ENCODE measurements around the gene LITAF. TPM values are rescaled to one million over a fixed set of nuclear protein-coding genes. Genes with fewer than 3 reads are reported as not detected.

Gene LITAF
- total RNA-seq, 1 experiment from 2014 or later = 2.6 TPM

GRCh38 chr16:11615748-11616447 is 29.2 kb upstream of the LITAF start:
- DNase-seq = no peak
- H3K4me2 ChIP-seq (ENCODE audit: low read depth, low read length, poor library complexity, severe bottlenecking) = no peak overlapping the region
- H3K27ac ChIP-seq (ENCODE audit: low read length) = no peak overlapping the region
- no peaks in the 10 kb centered on the region for H3K9me3 ChIP-seq (ENCODE audit: low read length)
- no peak overlapping the region for H3K4me3 ChIP-seq (ENCODE audit: low read length)
- no peaks in the 10 kb centered on the region for H3K4me1 ChIP-seq (ENCODE audit: low read length)
- H3K36me3 ChIP-seq (ENCODE audit: insufficient read depth, low read length) = no peaks in the 10 kb centered on the region
- H4K20me1 ChIP-seq (ENCODE audit: insufficient read depth, low read depth, low read length) = no peaks in the 10 kb centered on the region
- H3K79me2 ChIP-seq (ENCODE audit: low read length) = no peaks in the 10 kb centered on the region
- no peaks in the 10 kb centered on the region for H3K27me3 ChIP-seq (ENCODE audit: low read length)
- H2AFZ ChIP-seq (ENCODE audit: low read length) = no peak overlapping the region
- H3K9ac ChIP-seq (ENCODE audit: low read length) = no peak overlapping the region
- H3K9me2 ChIP-seq (replicated peaks; ENCODE audit: insufficient read depth, low read length) = no peaks in the 10 kb centered on the region

GRCh38 chr16:11614587-11615175 is 28.0 kb upstream of the LITAF start:
- H3K27me3 ChIP-seq (ENCODE audit: low read length) = no peaks in the 10 kb centered on the region
- H3K36me3 ChIP-seq (ENCODE audit: insufficient read depth, low read length) = no peaks in the 10 kb centered on the region
- H2AFZ ChIP-seq (ENCODE audit: low read length) = no peak overlapping the region
- H3K79me2 ChIP-seq (ENCODE audit: low read length) = no peaks in the 10 kb centered on the region
- no peaks in the 10 kb centered on the region for H4K20me1 ChIP-seq (ENCODE audit: insufficient read depth, low read depth, low read length)
- H3K9me3 ChIP-seq (ENCODE audit: low read length) = no peaks in the 10 kb centered on the region
- no peak overlapping the region for H3K4me3 ChIP-seq (ENCODE audit: low read length)
- no peaks in the 10 kb centered on the region for H3K9me2 ChIP-seq (replicated peaks; ENCODE audit: insufficient read depth, low read length)
- H3K4me2 ChIP-seq (ENCODE audit: low read depth, low read length, poor library complexity, severe bottlenecking) = no peak overlapping the region
- H3K4me1 ChIP-seq (ENCODE audit: low read length) = no peaks in the 10 kb centered on the region
- H3K27ac ChIP-seq (ENCODE audit: low read length) = no peak overlapping the region
- DNase-seq = no peak
- H3K9ac ChIP-seq (ENCODE audit: low read length) = no peak overlapping the region

- no peak for DNase-seq
- H3K9me2 ChIP-seq (replicated peaks; ENCODE audit: insufficient read depth, low read length) = no peaks in the 10 kb centered on the region
- no peaks in the 10 kb centered on the region for H3K9me3 ChIP-seq (ENCODE audit: low read length)
- no peak overlapping the region for H3K27ac ChIP-seq (ENCODE audit: low read length)
- H3K36me3 ChIP-seq (ENCODE audit: insufficient read depth, low read length) = no peaks in the 10 kb centered on the region
- H4K20me1 ChIP-seq (ENCODE audit: insufficient read depth, low read depth, low read length) = no peaks in the 10 kb centered on the region
- H2AFZ ChIP-seq (ENCODE audit: low read length) = no peak overlapping the region
- no peak overlapping the region for H3K4me3 ChIP-seq (ENCODE audit: low read length)
- no peaks in the 10 kb centered on the region for H3K27me3 ChIP-seq (ENCODE audit: low read length)
- H3K4me2 ChIP-seq (ENCODE audit: low read depth, low read length, poor library complexity, severe bottlenecking) = no peak overlapping the region
- no peaks in the 10 kb centered on the region for H3K4me1 ChIP-seq (ENCODE audit: low read length)
- no peak overlapping the region for H3K9ac ChIP-seq (ENCODE audit: low read length)
- H3K79me2 ChIP-seq (ENCODE audit: low read length) = no peaks in the 10 kb centered on the region
These were observed 26.9 kb upstream of the LITAF start for GRCh38 chr16:11613381-11614303.

GRCh38 chr16:11612665-11613025 is 25.9 kb upstream of the LITAF start:
- Histone ChIP-seq H2AFZ (ENCODE audit: low read length) (no peak overlapping the region), H3K4me3 (ENCODE audit: low read length) (no peak overlapping the region), H3K4me2 (ENCODE audit: low read depth, low read length, poor library complexity, severe bottlenecking) (no peak overlapping the region), H3K9me3 (ENCODE audit: low read length) (no peaks in the 10 kb centered on the region), H3K27me3 (ENCODE audit: low read length) (no peaks in the 10 kb centered on the region), H3K36me3 (ENCODE audit: insufficient read depth, low read length) (no peaks in the 10 kb centered on the region), H3K9me2 (replicated peaks; ENCODE audit: insufficient read depth, low read length) (no peaks in the 10 kb centered on the region), H3K9ac (ENCODE audit: low read length) (no peak overlapping the region), H3K79me2 (ENCODE audit: low read length) (no peaks in the 10 kb centered on the region), H4K20me1 (ENCODE audit: insufficient read depth, low read depth, low read length) (no peaks in the 10 kb centered on the region), H3K27ac (ENCODE audit: low read length) (no peak overlapping the region), H3K4me1 (ENCODE audit: low read length) (no peaks in the 10 kb centered on the region)
- no peak for DNase-seq

DNA sequence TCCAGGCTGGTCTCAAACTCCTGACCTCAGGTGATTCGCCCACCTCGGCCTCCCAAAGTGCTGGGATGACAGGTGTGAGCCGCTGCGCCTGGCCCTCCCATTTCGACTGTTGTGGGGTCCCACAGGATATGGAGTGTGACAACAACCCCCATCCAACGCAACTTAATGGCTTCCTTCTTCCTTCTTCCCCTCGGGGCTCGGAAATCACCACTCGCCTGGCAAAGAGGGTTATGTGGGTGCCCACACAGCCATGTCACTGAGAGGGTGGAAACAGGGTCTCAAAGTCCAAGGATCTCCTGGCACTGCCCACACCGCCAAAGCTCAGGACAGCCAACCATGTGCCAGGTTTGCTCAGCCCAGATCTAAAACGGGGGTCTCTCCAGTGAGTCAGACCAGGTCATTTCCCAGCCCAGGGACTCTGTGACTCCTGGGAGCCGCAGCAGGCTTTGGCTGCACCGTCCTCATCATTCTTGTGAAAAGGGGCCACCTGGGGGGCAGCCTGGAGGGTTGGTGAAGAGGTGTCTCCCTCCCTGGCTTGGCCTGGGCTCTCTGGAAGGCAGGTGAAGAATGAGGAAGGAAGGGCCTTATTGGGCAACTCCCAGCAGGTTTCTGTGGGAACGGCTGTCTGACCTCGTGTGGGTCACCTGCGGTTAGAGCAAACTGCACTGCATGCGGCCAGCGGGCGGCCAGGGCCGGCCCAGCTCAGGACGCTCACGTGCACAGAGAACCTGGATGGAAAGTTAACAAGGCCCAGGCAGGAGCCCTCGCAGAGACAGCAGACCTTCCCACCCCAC is 25.3 kb upstream of the LITAF start:
- Histone ChIP-seq H2AFZ (ENCODE audit: low read length) (no peak overlapping the region), H3K36me3 (ENCODE audit: insufficient read depth, low read length) (no peaks in the 10 kb centered on the region), H3K9me3 (ENCODE audit: low read length) (no peaks in the 10 kb centered on the region), H4K20me1 (ENCODE audit: insufficient read depth, low read depth, low read length) (no peaks in the 10 kb centered on the region), H3K4me2 (ENCODE audit: low read depth, low read length, poor library complexity, severe bottlenecking) (no peak overlapping the region), H3K9ac (ENCODE audit: low read length) (no peak overlapping the region), H3K79me2 (ENCODE audit: low read length) (no peaks in the 10 kb centered on the region), H3K27ac (ENCODE audit: low read length) (no peak overlapping the region), H3K4me1 (ENCODE audit: low read length) (no peaks in the 10 kb centered on the region), H3K27me3 (ENCODE audit: low read length) (no peaks in the 10 kb centered on the region), H3K9me2 (replicated peaks; ENCODE audit: insufficient read depth, low read length) (no peaks in the 10 kb centered on the region), H3K4me3 (ENCODE audit: low read length) (no peak overlapping the region)
- DNase-seq = no peak

DNA sequence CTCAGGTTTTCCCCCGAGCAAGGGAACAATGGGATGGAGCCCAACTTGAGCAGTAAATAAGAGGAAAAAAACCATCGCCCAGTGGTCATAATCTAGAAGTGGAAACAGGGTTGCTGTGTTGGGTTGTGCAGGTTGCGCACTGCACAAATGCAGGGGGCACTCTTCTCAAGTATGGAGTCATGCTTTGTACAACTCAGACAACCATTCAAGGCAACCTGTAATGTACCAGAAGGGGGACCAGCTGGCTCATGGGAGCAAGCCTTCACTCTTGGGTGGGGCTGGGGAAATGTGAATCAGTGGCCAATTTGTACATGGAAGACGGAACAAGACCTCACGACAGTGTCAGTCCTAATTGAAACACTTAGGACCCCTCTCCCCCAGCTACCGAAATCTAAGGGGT is 23.9 kb upstream of the LITAF start:
- H3K9me3 ChIP-seq (ENCODE audit: low read length) = no peaks in the 10 kb centered on the region
- H3K4me2 ChIP-seq (ENCODE audit: low read depth, low read length, poor library complexity, severe bottlenecking) = no peak overlapping the region
- H3K4me3 ChIP-seq (ENCODE audit: low read length) = no peak overlapping the region
- no peaks in the 10 kb centered on the region for H3K36me3 ChIP-seq (ENCODE audit: insufficient read depth, low read length)
- H4K20me1 ChIP-seq (ENCODE audit: insufficient read depth, low read depth, low read length) = no peaks in the 10 kb centered on the region
- H2AFZ ChIP-seq (ENCODE audit: low read length) = no peak overlapping the region
- H3K9me2 ChIP-seq (replicated peaks; ENCODE audit: insufficient read depth, low read length) = no peaks in the 10 kb centered on the region
- no peak overlapping the region for H3K27ac ChIP-seq (ENCODE audit: low read length)
- no peak overlapping the region for H3K9ac ChIP-seq (ENCODE audit: low read length)
- no peak for DNase-seq
- H3K4me1 ChIP-seq (ENCODE audit: low read length) = no peaks in the 10 kb centered on the region
- no peaks in the 10 kb centered on the region for H3K27me3 ChIP-seq (ENCODE audit: low read length)
- no peaks in the 10 kb centered on the region for H3K79me2 ChIP-seq (ENCODE audit: low read length)

DNA sequence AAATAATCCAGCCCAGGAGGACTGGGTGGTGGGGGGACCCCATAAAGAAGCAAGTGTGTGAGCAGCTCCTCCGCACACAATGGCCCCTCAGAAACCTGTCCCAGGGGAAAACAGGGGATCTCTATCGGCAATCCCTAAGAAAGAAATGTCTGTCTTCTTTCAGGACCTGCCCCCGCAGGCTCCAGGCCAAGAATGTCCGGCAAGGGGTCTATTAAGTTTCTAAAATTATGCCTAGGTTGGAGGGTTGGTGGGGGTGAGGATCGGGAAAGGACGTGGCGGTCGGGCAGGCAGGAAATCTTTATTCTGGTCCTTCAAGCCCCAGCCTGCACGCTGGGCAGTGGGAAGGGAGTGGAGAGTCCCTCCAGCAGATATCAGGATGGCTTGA is 23.4 kb upstream of the LITAF start:
- no peaks in the 10 kb centered on the region for H3K4me1 ChIP-seq (ENCODE audit: low read length)
- no peak for DNase-seq
- H3K9me2 ChIP-seq (replicated peaks; ENCODE audit: insufficient read depth, low read length) = no peaks in the 10 kb centered on the region
- no peak overlapping the region for H3K9ac ChIP-seq (ENCODE audit: low read length)
- H3K27ac ChIP-seq (ENCODE audit: low read length) = no peak overlapping the region
- H4K20me1 ChIP-seq (ENCODE audit: insufficient read depth, low read depth, low read length) = no peaks in the 10 kb centered on the region
- no peak overlapping the region for H2AFZ ChIP-seq (ENCODE audit: low read length)
- no peak overlapping the region for H3K4me2 ChIP-seq (ENCODE audit: low read depth, low read length, poor library complexity, severe bottlenecking)
- H3K4me3 ChIP-seq (ENCODE audit: low read length) = no peak overlapping the region
- no peaks in the 10 kb centered on the region for H3K36me3 ChIP-seq (ENCODE audit: insufficient read depth, low read length)
- H3K9me3 ChIP-seq (ENCODE audit: low read length) = no peaks in the 10 kb centered on the region
- H3K27me3 ChIP-seq (ENCODE audit: low read length) = no peaks in the 10 kb centered on the region
- no peaks in the 10 kb centered on the region for H3K79me2 ChIP-seq (ENCODE audit: low read length)
